ENCODE measurements around the gene POLR2B.
"Not testable (repeated sequence)": the region's sequence is repeated elsewhere in the genome, so short reads cannot be mapped to it uniquely, and the experiment has no call there.

POLR2B gene

GRCh38 chr4:57059890-57060716 is 81.4 kb downstream of the POLR2B start:
- DNase-seq, result no peak

- DNase-seq, result not testable (repeated sequence)
Observed at GRCh38 chr4:57060717-57061067, 82.0 kb downstream of the POLR2B start.

GRCh38 chr4:57061395-57061794 is 82.7 kb downstream of the POLR2B start:
- DNase-seq, result no peak

- DNase-seq, result no peak
Observed at GRCh38 chr4:57063518-57063917, 84.8 kb downstream of the POLR2B start.

GRCh38 chr4:57064120-57064519 is 85.4 kb downstream of the POLR2B start:
- DNase-seq, result no peak

GRCh38 chr4:57064811-57065711 is 86.4 kb downstream of the POLR2B start:
- DNase-seq, result no peak

GRCh38 chr4:57065730-57066482 is 87.2 kb downstream of the POLR2B start:
- DNase-seq, result no peak

- DNase-seq, result no peak
Observed at GRCh38 chr4:57068237-57068981, 89.7 kb downstream of the POLR2B start.

GRCh38 chr4:57070461-57070860 is 91.8 kb downstream of the POLR2B start:
- DNase-seq, result no peak

- DNase-seq, result no peak
Observed at GRCh38 chr4:57071326-57071725, 92.6 kb downstream of the POLR2B start.

- DNase-seq, result no peak
Observed at GRCh38 chr4:57073559-57073958, 94.9 kb downstream of the POLR2B start.

- no peak for DNase-seq
Observed at GRCh38 chr4:57074744-57075143, 96.0 kb downstream of the POLR2B start.

GRCh38 chr4:57075367-57075766 is 96.7 kb downstream of the POLR2B start:
- DNase-seq, result no peak

- no peak for DNase-seq
Observed at GRCh38 chr4:57076646-57077045, 98.0 kb downstream of the POLR2B start.

- no peak for DNase-seq
Observed at GRCh38 chr4:57077550-57078343, 99.1 kb downstream of the POLR2B start.

- DNase-seq, result peak; percentile 92
Observed at GRCh38 chr4:57078685-57079521, 100.2 kb downstream of the POLR2B start.
